Measurements from ENCODE around the gene NFAM1.

DNA sequence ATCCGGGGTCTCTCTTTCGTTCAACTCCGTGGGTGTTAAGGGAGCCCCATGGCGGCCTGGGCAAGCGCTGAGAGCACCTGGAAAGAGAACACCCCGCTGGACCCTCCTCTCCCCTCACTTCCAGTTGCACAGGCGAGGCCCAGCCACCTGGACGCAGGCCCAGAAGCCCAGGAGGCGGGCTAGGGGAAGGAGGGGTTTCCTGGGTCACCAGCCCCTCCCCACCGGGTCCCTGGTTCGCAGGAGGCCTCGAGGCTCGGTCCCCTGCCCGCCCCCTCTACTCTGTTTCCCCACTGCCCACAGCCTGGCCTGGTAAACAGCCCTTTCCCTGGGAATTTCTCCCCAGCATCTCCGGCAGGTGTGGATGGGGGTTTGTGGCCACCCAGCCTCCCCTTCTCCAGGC, 8.5 kb upstream of the NFAM1 start:
- TF ChIP-seq, protein P1, sequence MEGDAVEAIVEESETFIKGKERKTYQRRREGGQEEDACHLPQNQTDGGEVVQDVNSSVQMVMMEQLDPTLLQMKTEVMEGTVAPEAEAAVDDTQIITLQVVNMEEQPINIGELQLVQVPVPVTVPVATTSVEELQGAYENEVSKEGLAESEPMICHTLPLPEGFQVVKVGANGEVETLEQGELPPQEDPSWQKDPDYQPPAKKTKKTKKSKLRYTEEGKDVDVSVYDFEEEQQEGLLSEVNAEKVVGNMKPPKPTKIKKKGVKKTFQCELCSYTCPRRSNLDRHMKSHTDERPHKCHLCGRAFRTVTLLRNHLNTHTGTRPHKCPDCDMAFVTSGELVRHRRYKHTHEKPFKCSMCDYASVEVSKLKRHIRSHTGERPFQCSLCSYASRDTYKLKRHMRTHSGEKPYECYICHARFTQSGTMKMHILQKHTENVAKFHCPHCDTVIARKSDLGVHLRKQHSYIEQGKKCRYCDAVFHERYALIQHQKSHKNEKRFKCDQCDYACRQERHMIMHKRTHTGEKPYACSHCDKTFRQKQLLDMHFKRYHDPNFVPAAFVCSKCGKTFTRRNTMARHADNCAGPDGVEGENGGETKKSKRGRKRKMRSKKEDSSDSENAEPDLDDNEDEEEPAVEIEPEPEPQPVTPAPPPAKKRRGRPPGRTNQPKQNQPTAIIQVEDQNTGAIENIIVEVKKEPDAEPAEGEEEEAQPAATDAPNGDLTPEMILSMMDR (IDR thresholded peaks at IDR 0.05; ENCODE audit: insufficient read depth, low read length, poor library complexity, severe bottlenecking) = no peak
- no peak for TF ChIP-seq EZH2phosphoT487 (conservative IDR thresholded peaks at IDR 0.05; ENCODE audit: low read length)
